GM19467 (cell line): ENCODE results near the gene SLC31A2.

Source experiments
- ATAC-seq: cut with Tn5 transposase; IDR thresholded peaks from one replicate; pipeline ENCODE4 v1.9.1; 2021; ENCODE audit warnings: mild to moderate bottlenecking, moderate library complexity; ENCODE audit not compliant: unreplicated experiment

The SLC31A2 gene

GRCh38 chr9:113184539-113184938 lies 33.7 kb downstream of the SLC31A2 start:
- ATAC-seq, result no peak

- no peak for ATAC-seq
These were observed 34.5 kb downstream of the SLC31A2 start for GRCh38 chr9:113185271-113185670.

DNA sequence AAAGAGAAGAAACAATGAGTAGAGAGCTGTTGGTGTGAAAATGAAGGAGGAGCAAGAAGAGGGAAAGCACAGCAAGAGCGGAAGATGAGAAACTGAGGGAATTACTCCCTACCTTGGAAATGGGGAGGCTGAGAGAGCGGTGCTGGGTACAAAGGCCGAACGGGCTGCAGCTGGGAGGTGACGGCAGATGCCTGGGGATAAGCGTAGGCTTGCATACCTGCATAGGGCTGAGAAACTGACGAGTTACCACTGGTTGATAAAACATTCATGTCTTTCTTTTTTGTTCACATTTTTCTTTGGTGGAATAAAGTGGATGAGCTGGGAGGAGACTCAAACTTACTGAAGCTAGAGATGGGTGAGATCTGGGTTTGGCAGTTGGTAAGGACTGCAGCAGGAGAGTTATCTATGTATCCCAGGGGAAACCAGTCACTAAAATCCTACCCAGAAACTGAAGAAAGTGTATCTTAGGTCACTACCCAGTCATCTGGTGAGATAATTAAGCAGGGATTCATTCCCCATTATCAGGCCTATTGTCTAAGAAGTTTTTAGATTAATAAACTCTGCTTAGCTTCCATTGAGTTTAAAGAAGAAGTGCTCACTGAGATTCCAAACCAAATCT lies 35.4 kb downstream of the SLC31A2 start:
- ATAC-seq, result no peak

- no peak for ATAC-seq
These were observed 37.3 kb downstream of the SLC31A2 start for GRCh38 chr9:113187929-113188595.

GRCh38 chr9:113192455-113192854 lies 41.6 kb downstream of the SLC31A2 start:
- no peak for ATAC-seq

GRCh38 chr9:113199683-113200329 lies 49.0 kb downstream of the SLC31A2 start:
- ATAC-seq, result no peak

GRCh38 chr9:113205432-113205831 lies 54.6 kb downstream of the SLC31A2 start:
- ATAC-seq, result no peak

GRCh38 chr9:113205861-113206260 lies 55.1 kb downstream of the SLC31A2 start:
- no peak for ATAC-seq

- no peak for ATAC-seq
These were observed 60.0 kb downstream of the SLC31A2 start for GRCh38 chr9:113210815-113211214.
